Stimulated activated CD4-positive, alpha-beta T cell treated with anti-CD3 and anti-CD28 coated beads, Interleukin-2, amount 100 ng/mL, for 4 hours (primary cell): Measurements from ENCODE around the gene GOLPH3.
A peak's percentile ranks its signal among the peaks of the same experiment; 100 is the strongest.

Experiments
- DNase-seq: peaks from one replicate; pipeline ENCODE4 v3.0.0-alpha.2; 2020; ENCODE audit warnings: low read depth

Gene GOLPH3

GRCh38 chr5:32170303-32171151 is 3.6 kb downstream of the GOLPH3 start:
- DNase-seq, result no peak

- no peak for DNase-seq
Observed at GRCh38 chr5:32168460-32169033, 5.6 kb downstream of the GOLPH3 start.

GRCh38 chr5:32165597-32165996 is 8.5 kb downstream of the GOLPH3 start:
- DNase-seq, result no peak

- no peak for DNase-seq
Observed at GRCh38 chr5:32163785-32164184, 10.3 kb downstream of the GOLPH3 start.

- no peak for DNase-seq
Observed at GRCh38 chr5:32163053-32163452, 11.1 kb downstream of the GOLPH3 start.

GRCh38 chr5:32160228-32160627 is 13.9 kb downstream of the GOLPH3 start:
- DNase-seq, result no peak

- no peak for DNase-seq
Observed at GRCh38 chr5:32159328-32160072, 14.6 kb downstream of the GOLPH3 start.

GRCh38 chr5:32158679-32158975 is 15.5 kb downstream of the GOLPH3 start:
- DNase-seq, result no peak

- DNase-seq, result no peak
Observed at GRCh38 chr5:32157078-32157477, 17.0 kb downstream of the GOLPH3 start.

- DNase-seq, result no peak
Observed at GRCh38 chr5:32156635-32157034, 17.5 kb downstream of the GOLPH3 start.

GRCh38 chr5:32155211-32155610 is 18.9 kb downstream of the GOLPH3 start:
- DNase-seq, result no peak

- no peak for DNase-seq
Observed at GRCh38 chr5:32153723-32154122, 20.4 kb downstream of the GOLPH3 start.

GRCh38 chr5:32151198-32151597 is 22.9 kb downstream of the GOLPH3 start:
- no peak for DNase-seq

- DNase-seq, result no peak
Observed at GRCh38 chr5:32150366-32150765, 23.8 kb downstream of the GOLPH3 start.

- DNase-seq, result no peak
Observed at GRCh38 chr5:32147959-32148358, 26.2 kb downstream of the GOLPH3 start.

GRCh38 chr5:32147236-32147635 is 26.9 kb downstream of the GOLPH3 start:
- DNase-seq, result no peak

- DNase-seq, result no peak
Observed at GRCh38 chr5:32145378-32145777, 28.7 kb downstream of the GOLPH3 start.

GRCh38 chr5:32144378-32145207 is 29.5 kb downstream of the GOLPH3 start:
- no peak for DNase-seq

- DNase-seq, result no peak
Observed at GRCh38 chr5:32143617-32144377, 30.3 kb downstream of the GOLPH3 start.

GRCh38 chr5:32138839-32139493 is 35.2 kb downstream of the GOLPH3 start:
- DNase-seq, result peak; percentile 58

- no peak for DNase-seq
Observed at GRCh38 chr5:32136342-32136741, 37.8 kb downstream of the GOLPH3 start.
